ENCODE results near the gene CLCN5. TPM values are rescaled to one million over a fixed set of nuclear protein-coding genes. Genes with fewer than 3 reads are reported as not detected.

The CLCN5 gene
- total and polyA plus RNA-seq, 4 donors = 2.7 to 18.5 (median 7.5) TPM

DNA sequence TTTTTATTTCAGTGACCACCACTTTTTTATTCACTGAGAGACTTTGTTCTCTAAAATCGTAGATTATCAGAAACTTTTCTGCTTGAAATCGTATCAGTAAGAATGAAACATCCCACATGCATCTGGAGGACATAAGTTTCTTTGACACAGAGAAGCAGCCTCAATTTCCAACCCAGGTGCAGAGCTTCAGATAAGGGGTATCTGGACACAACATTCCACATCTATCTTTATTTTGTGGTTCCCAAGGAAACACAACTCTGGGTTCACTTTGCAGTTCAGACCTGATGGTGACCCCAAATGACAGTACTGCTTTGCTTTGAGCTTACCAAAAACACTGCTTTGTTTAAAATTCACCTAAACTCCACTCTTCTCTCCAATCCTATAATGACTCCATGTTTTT, 1.3 kb upstream of the CLCN5 start:
- no peak overlapping the region for H3K27ac ChIP-seq (ENCODE audit: low read depth in 1 of 2, low read length in 1 of 2)
- 75 to 91% methylated on average over 2 of the region's 2 CpGs for WGBS, 2 donors
- H3K4me3 ChIP-seq = no peak overlapping the region
- ATAC-seq (ENCODE audit: insufficient read depth, low FRiP score) (no peak), DNase-seq (no peak)
- TF ChIP-seq, protein P1, sequence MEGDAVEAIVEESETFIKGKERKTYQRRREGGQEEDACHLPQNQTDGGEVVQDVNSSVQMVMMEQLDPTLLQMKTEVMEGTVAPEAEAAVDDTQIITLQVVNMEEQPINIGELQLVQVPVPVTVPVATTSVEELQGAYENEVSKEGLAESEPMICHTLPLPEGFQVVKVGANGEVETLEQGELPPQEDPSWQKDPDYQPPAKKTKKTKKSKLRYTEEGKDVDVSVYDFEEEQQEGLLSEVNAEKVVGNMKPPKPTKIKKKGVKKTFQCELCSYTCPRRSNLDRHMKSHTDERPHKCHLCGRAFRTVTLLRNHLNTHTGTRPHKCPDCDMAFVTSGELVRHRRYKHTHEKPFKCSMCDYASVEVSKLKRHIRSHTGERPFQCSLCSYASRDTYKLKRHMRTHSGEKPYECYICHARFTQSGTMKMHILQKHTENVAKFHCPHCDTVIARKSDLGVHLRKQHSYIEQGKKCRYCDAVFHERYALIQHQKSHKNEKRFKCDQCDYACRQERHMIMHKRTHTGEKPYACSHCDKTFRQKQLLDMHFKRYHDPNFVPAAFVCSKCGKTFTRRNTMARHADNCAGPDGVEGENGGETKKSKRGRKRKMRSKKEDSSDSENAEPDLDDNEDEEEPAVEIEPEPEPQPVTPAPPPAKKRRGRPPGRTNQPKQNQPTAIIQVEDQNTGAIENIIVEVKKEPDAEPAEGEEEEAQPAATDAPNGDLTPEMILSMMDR (IDR thresholded peaks at IDR 0.05; ENCODE audit: control extremely low read depth, extremely low read depth) = no peak
- peaks cover 0 to 7% (median 0%) of the 10 kb centered on the region in 3 donors for H3K27me3 ChIP-seq (ENCODE audit: control insufficient read depth in 3 of 3, insufficient read depth in 3 of 3, low read length in 2 of 3)
- no peak overlapping the region for H3K9ac ChIP-seq (ENCODE audit: insufficient read depth in 1 of 2, low read length in 2 of 2)
- H3K9me3 ChIP-seq (ENCODE audit: control insufficient read depth in 4 of 4, insufficient read depth in 3 of 4, low read length in 3 of 4) = peaks cover 0 to 2% (median 0%) of the 10 kb centered on the region in 4 donors
- no peaks in the 10 kb centered on the region for H3K36me3 ChIP-seq (ENCODE audit: control insufficient read depth in 4 of 4, insufficient read depth in 4 of 4, low read length in 4 of 4)
- peaks cover 0 to 3% (median 0%) of the 10 kb centered on the region in 5 donors for H3K4me1 ChIP-seq (ENCODE audit: control insufficient read depth in 5 of 5, insufficient read depth in 5 of 5, low read length in 5 of 5)

DNA sequence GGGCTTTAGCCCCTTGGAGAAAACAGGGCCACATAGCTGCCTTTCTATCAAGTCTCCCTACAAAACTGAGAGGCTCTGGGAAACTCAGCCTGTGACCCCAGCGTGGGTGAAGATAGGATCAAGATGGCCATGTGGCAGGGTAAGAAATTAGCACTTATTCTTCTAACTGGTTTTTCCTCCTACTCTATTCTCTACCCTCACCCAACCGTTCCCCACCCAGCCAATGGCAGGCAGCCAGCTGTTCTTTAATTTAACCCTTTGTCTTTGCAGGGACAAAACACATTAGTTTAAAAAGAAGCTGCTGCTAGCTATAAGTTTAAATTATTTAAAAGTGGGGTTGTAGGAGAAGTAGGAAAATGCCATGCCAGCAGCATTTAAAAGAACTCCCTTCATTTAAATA, 2.8 kb downstream of the CLCN5 start:
- Histone ChIP-seq H3K9me3 (ENCODE audit: control insufficient read depth in 4 of 4, insufficient read depth in 3 of 4, low read length in 3 of 4) (peaks cover 0 to 2% (median 0%) of the 10 kb centered on the region in 4 donors), H3K36me3 (ENCODE audit: control insufficient read depth in 4 of 4, insufficient read depth in 4 of 4, low read length in 4 of 4) (peaks cover 0 to 2% (median 0%) of the 10 kb centered on the region in 4 donors), H3K9ac (ENCODE audit: insufficient read depth in 1 of 2, low read length in 2 of 2) (no peak overlapping the region), H3K27me3 (ENCODE audit: control insufficient read depth in 3 of 3, insufficient read depth in 3 of 3, low read length in 2 of 3) (peaks cover 0 to 7% (median 4%) of the 10 kb centered on the region in 3 donors), H3K27ac (ENCODE audit: low read depth in 1 of 2, low read length in 1 of 2) (no peak overlapping the region), H3K4me3 (no peak overlapping the region), H3K4me1 (ENCODE audit: control insufficient read depth in 5 of 5, insufficient read depth in 5 of 5, low read length in 5 of 5) (peaks cover 0 to 3% (median 0%) of the 10 kb centered on the region in 5 donors)
- TF ChIP-seq, protein P1 (IDR thresholded peaks at IDR 0.05; ENCODE audit: control extremely low read depth, extremely low read depth) = no peak
- ATAC-seq (ENCODE audit: insufficient read depth, low FRiP score) (no peak), DNase-seq (no peak)
- WGBS, 2 donors = 36 to 67% methylated on average over 2 of the region's 2 CpGs

DNA sequence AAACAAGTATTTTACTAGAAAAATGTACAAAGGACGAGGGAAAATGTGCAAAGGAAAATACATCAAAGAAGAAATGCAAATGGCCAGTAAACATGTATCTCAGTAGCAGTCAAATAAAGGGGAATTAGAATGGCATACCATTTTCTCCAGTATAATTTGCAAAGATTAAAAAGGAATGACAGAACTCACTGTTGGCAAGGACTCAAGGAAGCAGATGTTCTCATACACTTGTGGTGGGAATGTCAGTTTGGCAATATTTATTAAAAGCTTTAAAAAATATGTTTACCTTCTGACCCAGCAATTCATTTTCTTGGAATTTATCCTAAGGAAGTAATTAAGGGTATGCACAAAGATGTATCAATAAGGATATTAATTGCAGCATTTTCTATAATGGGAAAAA, 7.6 kb downstream of the CLCN5 start:
- ATAC-seq (ENCODE audit: insufficient read depth, low FRiP score) (no peak), DNase-seq (peak in 1 of 3 donors; percentile 23)
- H3K27me3 ChIP-seq (ENCODE audit: control insufficient read depth in 3 of 3, insufficient read depth in 3 of 3, low read length in 2 of 3) = peaks cover 0 to 11% (median 0%) of the 10 kb centered on the region in 3 donors
- peaks cover 0 to 2% (median 0%) of the 10 kb centered on the region in 4 donors for H3K36me3 ChIP-seq (ENCODE audit: control insufficient read depth in 4 of 4, insufficient read depth in 4 of 4, low read length in 4 of 4)
- H3K4me1 ChIP-seq (ENCODE audit: control insufficient read depth in 5 of 5, insufficient read depth in 5 of 5, low read length in 5 of 5) = peaks cover 0 to 3% (median 0%) of the 10 kb centered on the region in 5 donors
- TF ChIP-seq, protein P1 (IDR thresholded peaks at IDR 0.05; ENCODE audit: control extremely low read depth, extremely low read depth) = no peak
- WGBS, 2 donors = 55 to 100% methylated on average over 1 of the region's 1 CpG
- no peak overlapping the region for H3K9ac ChIP-seq (ENCODE audit: insufficient read depth in 1 of 2, low read length in 2 of 2)
- H3K4me3 ChIP-seq = no peak overlapping the region
- no peak overlapping the region for H3K27ac ChIP-seq (ENCODE audit: low read depth in 1 of 2, low read length in 1 of 2)
- H3K9me3 ChIP-seq (ENCODE audit: control insufficient read depth in 4 of 4, insufficient read depth in 3 of 4, low read length in 3 of 4) = peaks cover 0 to under 1% (median 0%) of the 10 kb centered on the region in 4 donors

DNA sequence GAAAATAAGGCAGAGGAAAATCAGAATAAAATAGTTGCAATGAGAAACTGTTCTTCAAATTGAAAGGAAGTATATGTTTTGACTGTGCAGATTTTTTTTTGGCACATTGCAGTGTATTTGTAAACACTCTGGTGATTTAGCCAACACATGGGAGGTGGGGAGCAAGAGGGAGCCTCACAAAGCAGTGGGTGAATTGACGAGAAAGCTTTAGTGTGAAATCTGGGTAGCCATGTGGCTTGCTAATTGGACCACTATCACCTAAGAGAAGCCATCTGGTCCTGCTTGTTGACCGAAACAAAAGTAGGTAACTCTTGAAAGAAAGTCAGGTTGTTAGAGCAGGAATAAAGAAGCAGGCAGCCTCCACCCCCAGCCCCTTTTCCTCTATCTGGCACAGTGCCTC, 10.4 kb downstream of the CLCN5 start:
- Histone ChIP-seq H3K4me3 (no peak overlapping the region), H3K36me3 (ENCODE audit: control insufficient read depth in 4 of 4, insufficient read depth in 4 of 4, low read length in 4 of 4) (no peaks in the 10 kb centered on the region), H3K9me3 (ENCODE audit: control insufficient read depth in 4 of 4, insufficient read depth in 3 of 4, low read length in 3 of 4) (peaks cover 0 to 1% (median 0%) of the 10 kb centered on the region in 4 donors), H3K4me1 (ENCODE audit: control insufficient read depth in 5 of 5, insufficient read depth in 5 of 5, low read length in 5 of 5) (peaks cover 0 to 3% (median 0%) of the 10 kb centered on the region in 5 donors), H3K27ac (ENCODE audit: low read depth in 1 of 2, low read length in 1 of 2) (no peak overlapping the region), H3K9ac (ENCODE audit: insufficient read depth in 1 of 2, low read length in 2 of 2) (no peak overlapping the region), H3K27me3 (ENCODE audit: control insufficient read depth in 3 of 3, insufficient read depth in 3 of 3, low read length in 2 of 3) (peaks cover 0 to 7% (median 0%) of the 10 kb centered on the region in 3 donors)
- ATAC-seq (ENCODE audit: insufficient read depth, low FRiP score) (no peak), DNase-seq (peak in 1 of 3 donors; percentile 27)
- 81 to 91% methylated on average over 2 of the region's 2 CpGs for WGBS, 2 donors
- TF ChIP-seq, protein P1 (IDR thresholded peaks at IDR 0.05; ENCODE audit: control extremely low read depth, extremely low read depth) = no peak
